Activated CD4-positive, alpha-beta T cell treated with anti-CD3 and anti-CD28 coated beads, Interleukin-2, amount 10 ng/mL, durations not matched to agents 24 days and 14 days (primary cell): ENCODE data around the gene CSNK2A1. TPM values are rescaled to one million over a fixed set of nuclear protein-coding genes. Genes with fewer than 3 reads are reported as not detected.
A peak's percentile ranks its signal among the peaks of the same experiment; 100 is the strongest.
"Not testable (repeated sequence)": the region's sequence is repeated elsewhere in the genome, so short reads cannot be mapped to it uniquely, and the experiment has no call there.

Experiments
- DNase-seq: peaks from one replicate; pipeline ENCODE4 v3.0.0; 2022
- H3K27ac Mint-ChIP-seq: one replicate; pipeline ENCODE4 v1.8.0; 2022; ENCODE audit warnings: mild to moderate bottlenecking, mixed read lengths
- H3K27me3 Mint-ChIP-seq: one replicate; pipeline ENCODE4 v1.8.0; 2022; ENCODE audit warnings: mixed read lengths
- H3K36me3 Mint-ChIP-seq: one replicate; pipeline ENCODE4 v1.8.0; 2022; ENCODE audit warnings: low read depth, mild to moderate bottlenecking, mixed read lengths
- H3K4me1 Mint-ChIP-seq: one replicate; pipeline ENCODE4 v1.8.0; 2021; ENCODE audit warnings: mixed read lengths
- H3K4me3 Mint-ChIP-seq: one replicate; pipeline ENCODE4 v1.8.0; 2022; ENCODE audit warnings: mild to moderate bottlenecking, moderate library complexity, mixed read lengths
- H3K9me3 Mint-ChIP-seq: one replicate; pipeline ENCODE4 v1.8.0; 2021; ENCODE audit warnings: mixed read lengths
- intact Hi-C: fragments of 100-400 bp; cut with micrococcal nuclease; formaldehyde crosslinking; loops from one replicate; pipeline ENCODE4 v1.15.1; 2023
- total RNA-seq: library from RNA; stranded (reverse); gene quantifications from 2 replicates; pipeline ENCODE4 v1.2.3, GENCODE V29; 2022

CSNK2A1 gene
- total RNA-seq, 1 donor from 2014 or later: 179 TPM

- H3K27me3 Mint-ChIP-seq: no peaks in the 10 kb centered on the region
- peaks cover 23% of the 10 kb centered on the region for H3K36me3 Mint-ChIP-seq
- peak; percentile 88 for DNase-seq
- peak overlapping the region; percentile 95 for H3K4me3 Mint-ChIP-seq
- H3K9me3 Mint-ChIP-seq: no peaks in the 10 kb centered on the region
- intact Hi-C loops: loop anchor here (1.0 to 2.0 kb wide), 4 partner anchors 18 to 81 kb away; partner anchors contain the start of genes RBCK1 and TRIB3
- peak overlapping the region; percentile 92 for H3K27ac Mint-ChIP-seq
- peaks cover 43% of the 10 kb centered on the region for H3K4me1 Mint-ChIP-seq
Measured at GRCh38 chr20:461254-462198, 82.1 kb downstream of the CSNK2A1 start.

GRCh38 chr20:460707-461106 lies 82.9 kb downstream of the CSNK2A1 start:
- Mint-ChIP-seq H3K36me3 (peaks cover 23% of the 10 kb centered on the region), H3K9me3 (no peaks in the 10 kb centered on the region), H3K4me1 (peaks cover 43% of the 10 kb centered on the region), H3K4me3 (peak overlapping the region; percentile 95), H3K27me3 (no peaks in the 10 kb centered on the region), H3K27ac (no peak overlapping the region)
- no peak for DNase-seq
- intact Hi-C loops: no loop called here

GRCh38 chr20:460180-460579 lies 83.4 kb downstream of the CSNK2A1 start:
- Mint-ChIP-seq H3K9me3 (no peaks in the 10 kb centered on the region), H3K36me3 (peaks cover 23% of the 10 kb centered on the region), H3K27me3 (no peaks in the 10 kb centered on the region), H3K27ac (no peak overlapping the region), H3K4me1 (peaks cover 43% of the 10 kb centered on the region), H3K4me3 (peak overlapping the region; percentile 95)
- no peak for DNase-seq
- intact Hi-C loops: no loop called here

GRCh38 chr20:458776-459175 lies 84.8 kb downstream of the CSNK2A1 start:
- intact Hi-C loops: no loop called here

GRCh38 chr20:454951-455350 lies 88.6 kb downstream of the CSNK2A1 start:
- Mint-ChIP-seq H3K4me3 (no peak overlapping the region), H3K9me3 (no peaks in the 10 kb centered on the region), H3K27ac (no peak overlapping the region), H3K36me3 (peaks cover 19% of the 10 kb centered on the region), H3K27me3 (no peaks in the 10 kb centered on the region), H3K4me1 (peaks cover 25% of the 10 kb centered on the region)
- intact Hi-C loops: no loop called here
- DNase-seq: no peak

More at GRCh38 chr20:458776-459175, 84.8 kb downstream of the CSNK2A1 start:
- Mint-ChIP-seq H3K27me3 (no peaks in the 10 kb centered on the region), H3K4me1 (peaks cover 42% of the 10 kb centered on the region), H3K9me3 (no peaks in the 10 kb centered on the region), H3K36me3 (peaks cover 23% of the 10 kb centered on the region), H3K27ac (peak overlapping the region; percentile 29), H3K4me3 (peak overlapping the region; percentile 41)
- no peak for DNase-seq

GRCh38 chr20:452021-452420 lies 91.6 kb downstream of the CSNK2A1 start:
- H3K9me3 Mint-ChIP-seq, H3K27ac Mint-ChIP-seq, DNase-seq, H3K27me3 Mint-ChIP-seq, H3K4me3 Mint-ChIP-seq, intact Hi-C loops: not testable (repeated sequence)
- Mint-ChIP-seq H3K4me1 (peaks cover 12% of the 10 kb centered on the region), H3K36me3 (peaks cover 15% of the 10 kb centered on the region)

GRCh38 chr20:445514-446336 lies 97.9 kb downstream of the CSNK2A1 start:
- DNase-seq: no peak
- H3K9me3 Mint-ChIP-seq: no peaks in the 10 kb centered on the region
- no peaks in the 10 kb centered on the region for H3K27me3 Mint-ChIP-seq
- H3K4me3 Mint-ChIP-seq: no peak overlapping the region
- intact Hi-C loops: no loop called here
- peaks cover 20% of the 10 kb centered on the region for H3K4me1 Mint-ChIP-seq
- H3K36me3 Mint-ChIP-seq: peaks cover 61% of the 10 kb centered on the region
- no peak overlapping the region for H3K27ac Mint-ChIP-seq

GRCh38 chr20:444862-445426 lies 98.6 kb downstream of the CSNK2A1 start:
- intact Hi-C loops: no loop called here
- Mint-ChIP-seq H3K4me1 (peaks cover 22% of the 10 kb centered on the region), H3K9me3 (no peaks in the 10 kb centered on the region), H3K4me3 (no peak overlapping the region), H3K27ac (no peak overlapping the region), H3K27me3 (no peaks in the 10 kb centered on the region), H3K36me3 (peaks cover 68% of the 10 kb centered on the region)
- no peak for DNase-seq

GRCh38 chr20:444117-444516 lies 99.5 kb downstream of the CSNK2A1 start:
- DNase-seq: no peak
- H3K9me3 Mint-ChIP-seq: no peaks in the 10 kb centered on the region
- no peak overlapping the region for H3K27ac Mint-ChIP-seq
- intact Hi-C loops: no loop called here
- peaks cover 71% of the 10 kb centered on the region for H3K36me3 Mint-ChIP-seq
- no peak overlapping the region for H3K4me3 Mint-ChIP-seq
- H3K4me1 Mint-ChIP-seq: peaks cover 24% of the 10 kb centered on the region
- H3K27me3 Mint-ChIP-seq: no peaks in the 10 kb centered on the region

GRCh38 chr20:443223-443775 lies 100.3 kb downstream of the CSNK2A1 start:
- Mint-ChIP-seq H3K36me3 (peaks cover 79% of the 10 kb centered on the region), H3K4me1 (peaks cover 32% of the 10 kb centered on the region), H3K9me3 (no peaks in the 10 kb centered on the region), H3K27me3 (no peaks in the 10 kb centered on the region), H3K4me3 (no peak overlapping the region), H3K27ac (peak overlapping the region; percentile 13)
- intact Hi-C loops: no loop called here
- no peak for DNase-seq

GRCh38 chr20:440636-441035 lies 103.0 kb downstream of the CSNK2A1 start:
- Mint-ChIP-seq H3K4me1 (peaks cover 47% of the 10 kb centered on the region), H3K36me3 (peaks cover 84% of the 10 kb centered on the region), H3K4me3 (no peak overlapping the region), H3K27me3 (no peaks in the 10 kb centered on the region), H3K27ac (no peak overlapping the region), H3K9me3 (no peaks in the 10 kb centered on the region)
- intact Hi-C loops: no loop called here
- no peak for DNase-seq

GRCh38 chr20:440148-440547 lies 103.4 kb downstream of the CSNK2A1 start:
- peaks cover 84% of the 10 kb centered on the region for H3K36me3 Mint-ChIP-seq
- H3K4me1 Mint-ChIP-seq: peaks cover 51% of the 10 kb centered on the region
- DNase-seq: no peak
- peak overlapping the region; percentile 80 for H3K4me3 Mint-ChIP-seq
- intact Hi-C loops: no loop called here
- H3K9me3 Mint-ChIP-seq: no peaks in the 10 kb centered on the region
- H3K27me3 Mint-ChIP-seq: no peaks in the 10 kb centered on the region
- peak overlapping the region; percentile 86 for H3K27ac Mint-ChIP-seq

- Mint-ChIP-seq H3K4me1 (peaks cover 62% of the 10 kb centered on the region), H3K9me3 (no peaks in the 10 kb centered on the region), H3K4me3 (peak overlapping the region; percentile 80), H3K36me3 (peaks cover 87% of the 10 kb centered on the region), H3K27me3 (no peaks in the 10 kb centered on the region), H3K27ac (peak overlapping the region; percentile 86)
- DNase-seq: peak; percentile 88
- intact Hi-C loops: no loop called here
Measured at GRCh38 chr20:438571-439469, 104.8 kb downstream of the CSNK2A1 start.
